K562 treated with DMSO at 1 percent for 24 hours (cell line): ENCODE measurements around the gene ARHGEF10L. TPM values are rescaled to one million over a fixed set of nuclear protein-coding genes. Genes with fewer than 3 reads are reported as not detected.

ENCODE experiments used
- total RNA-seq: library from RNA; unstranded; fragments of 300-600 nt; gene quantifications from 2 replicates; pipeline ENCODE4 v1.2.3, GENCODE V29; 2022; ENCODE audit warnings: low read depth; ENCODE audit not compliant: insufficient read depth

Gene ARHGEF10L, protein sequence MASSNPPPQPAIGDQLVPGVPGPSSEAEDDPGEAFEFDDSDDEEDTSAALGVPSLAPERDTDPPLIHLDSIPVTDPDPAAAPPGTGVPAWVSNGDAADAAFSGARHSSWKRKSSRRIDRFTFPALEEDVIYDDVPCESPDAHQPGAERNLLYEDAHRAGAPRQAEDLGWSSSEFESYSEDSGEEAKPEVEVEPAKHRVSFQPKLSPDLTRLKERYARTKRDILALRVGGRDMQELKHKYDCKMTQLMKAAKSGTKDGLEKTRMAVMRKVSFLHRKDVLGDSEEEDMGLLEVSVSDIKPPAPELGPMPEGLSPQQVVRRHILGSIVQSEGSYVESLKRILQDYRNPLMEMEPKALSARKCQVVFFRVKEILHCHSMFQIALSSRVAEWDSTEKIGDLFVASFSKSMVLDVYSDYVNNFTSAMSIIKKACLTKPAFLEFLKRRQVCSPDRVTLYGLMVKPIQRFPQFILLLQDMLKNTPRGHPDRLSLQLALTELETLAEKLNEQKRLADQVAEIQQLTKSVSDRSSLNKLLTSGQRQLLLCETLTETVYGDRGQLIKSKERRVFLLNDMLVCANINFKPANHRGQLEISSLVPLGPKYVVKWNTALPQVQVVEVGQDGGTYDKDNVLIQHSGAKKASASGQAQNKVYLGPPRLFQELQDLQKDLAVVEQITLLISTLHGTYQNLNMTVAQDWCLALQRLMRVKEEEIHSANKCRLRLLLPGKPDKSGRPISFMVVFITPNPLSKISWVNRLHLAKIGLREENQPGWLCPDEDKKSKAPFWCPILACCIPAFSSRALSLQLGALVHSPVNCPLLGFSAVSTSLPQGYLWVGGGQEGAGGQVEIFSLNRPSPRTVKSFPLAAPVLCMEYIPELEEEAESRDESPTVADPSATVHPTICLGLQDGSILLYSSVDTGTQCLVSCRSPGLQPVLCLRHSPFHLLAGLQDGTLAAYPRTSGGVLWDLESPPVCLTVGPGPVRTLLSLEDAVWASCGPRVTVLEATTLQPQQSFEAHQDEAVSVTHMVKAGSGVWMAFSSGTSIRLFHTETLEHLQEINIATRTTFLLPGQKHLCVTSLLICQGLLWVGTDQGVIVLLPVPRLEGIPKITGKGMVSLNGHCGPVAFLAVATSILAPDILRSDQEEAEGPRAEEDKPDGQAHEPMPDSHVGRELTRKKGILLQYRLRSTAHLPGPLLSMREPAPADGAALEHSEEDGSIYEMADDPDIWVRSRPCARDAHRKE (N-terminal part only)
- total RNA-seq: 0.08 TPM in 1 of 2 replicates, not detected in the other

DNA sequence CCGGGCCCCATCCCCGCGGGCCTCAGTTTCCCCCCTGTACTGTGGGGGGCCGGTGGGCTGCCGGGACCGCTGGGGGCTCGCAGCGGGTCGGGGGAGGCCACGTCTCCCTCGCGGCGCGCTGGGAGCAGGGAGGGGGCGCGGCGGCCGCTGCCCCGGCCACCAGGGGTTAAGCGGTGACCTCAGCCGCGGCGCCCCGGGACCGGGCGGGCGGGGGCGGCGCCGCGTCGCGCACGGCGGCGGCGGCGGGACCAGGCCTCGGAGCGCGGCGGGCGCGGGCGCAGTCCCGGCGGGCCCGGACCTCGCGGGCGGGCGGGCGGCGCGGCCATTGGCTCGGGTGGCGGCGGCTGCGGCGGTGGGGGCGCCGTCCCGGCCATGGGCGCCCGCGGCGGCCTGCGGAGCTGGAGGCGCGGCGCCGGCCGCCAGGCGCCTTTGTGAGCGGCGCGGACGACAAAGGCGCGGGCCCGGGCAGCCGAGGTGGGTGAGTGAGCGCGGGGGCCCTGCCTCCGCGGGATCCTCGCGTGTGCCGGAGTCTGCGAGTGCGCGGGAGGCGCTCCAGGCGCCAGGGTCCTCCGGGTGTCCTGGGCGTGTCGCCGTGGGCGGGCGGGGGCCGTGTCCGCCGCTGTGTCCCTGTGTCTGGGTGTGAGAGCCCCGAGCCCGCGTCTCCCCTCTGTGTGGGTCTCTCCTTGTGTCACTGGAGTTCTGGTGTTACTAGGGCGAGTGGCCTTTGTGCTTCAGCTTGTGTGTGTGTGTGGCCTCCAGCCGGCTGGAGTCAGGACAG is at the start of gene ARHGEF10L:
TSS of gene ARHGEF10L (plus strand) at position 222 of the 778 bp plus-strand sequence. CDS start 40,898 bp downstream, outside the sequence.

Other genes with a start within 250 kb of the ARHGEF10L start
- gene PADI4, start 231.5 kb upstream of the ARHGEF10L start, total RNA-seq: 0.15 TPM in 1 of 2 replicates, not detected in the other
- not detected in 2 replicates for gene PADI6, start 167.5 kb upstream of the ARHGEF10L start, total RNA-seq
- gene RCC2, start 100.0 kb upstream of the ARHGEF10L start, total RNA-seq: 98.6 and 104 TPM in 2 replicates
- gene ACTL8, start 215.6 kb downstream of the ARHGEF10L start, total RNA-seq: 0.22 TPM in 1 of 2 replicates, not detected in the other